ENCODE measurements around the gene TMEM184C.

Gene TMEM184C

DNA sequence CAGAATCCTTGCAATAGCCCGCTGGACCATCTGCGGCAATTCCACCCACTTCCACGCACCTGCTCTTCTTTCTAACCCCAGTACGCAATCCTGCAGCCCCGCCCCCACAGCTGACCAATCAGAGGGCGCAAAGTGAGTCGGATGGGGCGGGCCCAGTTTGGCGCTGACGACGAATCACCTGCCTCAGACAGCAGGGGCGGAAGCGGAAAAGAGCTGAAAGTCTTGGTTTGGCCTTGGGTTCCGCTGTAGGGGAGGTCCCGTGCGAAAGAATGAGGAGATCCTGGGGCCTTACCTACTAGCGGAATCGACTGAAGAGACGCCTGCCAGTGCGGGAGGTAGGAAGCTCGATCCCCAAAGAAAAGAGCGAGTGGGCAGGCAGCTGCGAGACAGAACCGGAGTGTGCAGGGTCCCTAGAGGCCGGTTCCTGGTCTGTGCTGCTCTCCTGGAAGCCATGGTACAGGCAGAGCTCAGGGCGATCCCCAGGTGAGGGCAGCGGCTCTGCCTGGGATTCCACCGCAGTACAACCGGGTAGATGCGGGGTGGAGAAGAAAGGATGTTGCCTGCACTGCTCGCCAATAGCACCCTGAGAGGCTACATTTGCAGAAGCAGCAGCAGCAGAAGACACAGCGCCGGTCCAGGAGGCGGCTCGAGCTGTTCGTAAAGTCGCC lies at the start of gene TMEM184C:
TMEM184C (plus strand) TSS at position 225 of the 668 bp plus-strand sequence. CDS start 560 bp downstream, outside the sequence.
- peak; percentile 99 for DNase-seq

GRCh38 chr4:147570616-147571015 lies 46.6 kb upstream of the TMEM184C start:
- DNase-seq = no peak

- no peak for DNase-seq
Observed at GRCh38 chr4:147571036-147571770, 46.0 kb upstream of the TMEM184C start.

DNA sequence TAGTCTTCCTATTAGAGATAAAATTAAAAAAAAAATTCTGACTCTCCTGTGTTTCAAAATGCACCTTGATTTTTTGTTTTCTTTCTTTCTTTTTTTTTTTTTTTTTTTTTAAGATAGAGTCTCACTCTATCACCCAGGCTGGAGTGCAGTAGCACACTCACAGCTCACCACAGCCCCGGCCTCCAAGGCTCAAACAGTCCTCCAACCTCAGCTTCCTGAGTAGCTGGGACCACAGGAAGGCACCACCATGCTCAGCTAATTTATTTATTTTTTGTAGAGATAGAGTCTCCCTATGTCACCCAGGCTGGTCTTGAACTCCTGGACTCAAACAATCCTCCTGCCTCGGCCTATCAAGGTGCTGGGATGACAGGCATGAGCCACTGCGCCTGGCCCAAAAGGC lies 41.1 kb upstream of the TMEM184C start:
- DNase-seq = no peak

DNA sequence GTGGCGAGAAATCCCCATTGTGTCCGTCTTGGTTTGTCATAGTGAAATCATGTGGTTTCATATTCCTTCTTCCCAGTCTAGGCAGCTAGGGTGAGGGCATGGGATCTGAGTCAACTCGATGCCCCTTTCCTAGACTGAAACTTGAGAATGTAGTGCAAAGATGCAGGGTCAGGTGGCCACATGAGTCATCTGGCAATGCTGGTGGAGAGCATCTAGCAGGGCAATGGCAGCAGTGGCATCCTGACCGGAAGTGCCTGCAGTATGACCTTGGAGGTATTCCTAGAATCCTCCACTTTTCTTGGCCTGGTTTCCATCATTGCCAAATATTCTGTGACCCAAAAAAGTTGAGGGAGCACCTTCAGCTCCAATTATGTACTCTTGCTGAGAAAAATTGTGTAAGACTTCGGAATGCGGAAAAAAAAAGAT lies 39.1 kb upstream of the TMEM184C start:
- no peak for DNase-seq

- no peak for DNase-seq
Observed at GRCh38 chr4:147578593-147578992, 38.6 kb upstream of the TMEM184C start.

DNA sequence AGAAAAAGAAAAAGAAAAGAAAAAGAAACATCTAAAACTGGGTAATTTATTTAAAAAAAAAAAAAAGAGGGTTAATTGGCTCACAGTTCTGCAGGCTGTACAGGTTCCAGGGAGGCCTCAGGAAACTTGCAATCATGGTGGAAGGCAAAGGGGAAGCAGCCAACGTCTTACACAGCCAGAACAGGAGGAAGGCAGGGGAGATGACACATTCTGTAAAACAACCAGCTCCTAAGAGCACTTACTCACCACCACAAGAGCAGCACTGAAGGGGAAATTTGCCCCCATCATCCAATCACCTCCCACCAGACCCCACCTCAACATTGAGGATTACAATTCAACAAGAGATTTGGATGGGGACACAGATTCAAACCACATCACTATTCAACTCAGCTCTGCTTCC lies 36.8 kb upstream of the TMEM184C start:
- DNase-seq = no peak

- peak; percentile 90 for DNase-seq
Observed at GRCh38 chr4:147581606-147582350, 35.4 kb upstream of the TMEM184C start.

GRCh38 chr4:147582386-147583060 lies 34.7 kb upstream of the TMEM184C start:
- peak; percentile 58 for DNase-seq

- DNase-seq = no peak
Observed at GRCh38 chr4:147583876-147584275, 33.3 kb upstream of the TMEM184C start.

- no peak for DNase-seq
Observed at GRCh38 chr4:147586032-147586431, 31.2 kb upstream of the TMEM184C start.

GRCh38 chr4:147586637-147587036 lies 30.6 kb upstream of the TMEM184C start:
- DNase-seq = no peak

- DNase-seq = no peak
Observed at GRCh38 chr4:147587041-147587440, 30.2 kb upstream of the TMEM184C start.

DNA sequence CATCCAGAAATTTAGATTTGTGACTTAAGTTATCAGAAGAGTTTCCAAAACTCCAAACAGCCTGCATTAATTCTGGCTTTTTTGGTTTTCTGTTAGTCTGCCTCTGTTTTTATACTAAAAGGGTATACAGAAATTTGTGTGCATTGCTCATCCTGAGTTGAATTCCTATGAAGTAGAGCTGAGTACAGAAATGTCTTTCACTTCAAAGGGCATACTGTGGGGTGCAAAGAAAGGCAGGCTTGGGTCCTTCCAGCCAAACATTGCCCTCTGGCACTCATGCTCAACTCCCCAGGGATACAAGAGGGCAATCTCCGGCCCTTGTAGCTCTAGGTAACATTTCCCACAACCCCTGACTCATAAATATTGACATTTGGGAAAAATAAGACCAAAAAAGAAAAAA lies 27.6 kb upstream of the TMEM184C start:
- DNase-seq = no peak

DNA sequence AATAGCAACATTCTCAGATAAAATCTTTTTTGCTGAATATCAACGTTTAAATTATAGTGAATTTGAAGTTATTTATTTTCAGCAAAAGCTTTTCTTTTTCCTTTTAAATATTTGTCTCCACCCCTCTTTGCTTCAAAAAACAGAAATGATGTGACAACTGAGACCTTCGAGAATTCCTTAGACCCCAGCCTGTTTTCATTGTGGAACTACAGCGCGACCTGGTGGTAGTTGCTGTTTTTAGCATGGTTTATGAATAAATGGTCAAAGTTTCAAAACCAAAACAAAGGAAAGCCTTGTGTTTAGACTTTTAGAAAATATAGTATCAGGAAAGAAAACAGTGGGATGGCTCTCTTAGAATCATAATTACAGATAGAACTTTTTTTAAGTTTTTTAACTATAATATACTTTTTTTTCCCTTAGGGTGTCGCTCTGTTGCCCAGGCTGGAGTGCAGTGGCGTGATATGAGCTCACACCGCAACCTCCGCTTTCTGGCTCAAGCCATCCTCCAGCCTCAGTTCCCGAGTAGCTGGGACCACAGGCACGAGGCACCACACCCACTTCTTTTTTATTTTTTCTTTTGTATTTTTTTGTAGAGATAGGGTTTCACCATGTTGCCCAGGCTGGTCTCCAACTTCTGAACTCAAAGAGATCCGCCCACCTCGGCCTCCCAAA lies 26.8 kb upstream of the TMEM184C start:
- peak; percentile 86 for DNase-seq

DNA sequence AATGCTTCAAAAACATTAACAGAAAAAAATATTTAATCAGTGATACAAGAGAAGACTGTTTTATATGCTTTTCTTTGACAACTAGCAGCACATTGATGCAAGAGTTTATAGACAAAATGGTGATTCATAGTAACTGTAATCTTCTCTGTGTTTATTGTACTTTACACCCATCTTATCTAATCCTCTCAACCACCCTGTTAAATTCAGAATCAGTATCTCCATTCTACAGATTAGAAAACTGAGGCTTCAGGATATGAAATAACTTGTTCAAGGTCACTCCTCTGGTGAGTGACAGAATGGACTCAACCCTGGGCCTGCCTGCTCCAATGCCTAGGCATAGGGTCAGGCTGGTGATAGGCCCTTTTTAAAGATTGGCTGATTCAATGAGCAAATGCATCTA lies 26.1 kb upstream of the TMEM184C start:
- DNase-seq = no peak

DNA sequence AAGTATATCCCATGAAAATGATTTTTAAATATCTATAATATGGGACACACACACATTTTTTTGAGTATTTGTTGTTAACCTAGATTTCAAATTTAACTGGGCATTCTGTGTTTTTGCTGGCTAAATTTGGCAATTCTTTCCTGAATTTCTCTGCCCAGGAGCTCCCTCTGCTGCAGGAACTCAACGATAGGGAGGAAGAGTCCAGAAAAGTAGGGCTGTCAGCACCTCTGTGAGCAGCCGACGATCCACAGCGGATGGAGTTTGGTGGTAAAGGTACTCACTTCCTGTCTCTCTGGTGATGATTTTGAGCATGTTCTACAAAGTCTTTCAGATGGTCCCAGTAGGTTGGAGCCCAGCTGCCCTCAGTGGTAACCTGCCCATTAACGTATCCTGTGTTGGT lies 23.1 kb upstream of the TMEM184C start:
- DNase-seq = no peak

- DNase-seq = no peak
Observed at GRCh38 chr4:147594578-147594977, 22.6 kb upstream of the TMEM184C start.

GRCh38 chr4:147596377-147596776 lies 20.8 kb upstream of the TMEM184C start:
- DNase-seq = peak; percentile 27

GRCh38 chr4:147596981-147597380 lies 20.2 kb upstream of the TMEM184C start:
- no peak for DNase-seq

DNA sequence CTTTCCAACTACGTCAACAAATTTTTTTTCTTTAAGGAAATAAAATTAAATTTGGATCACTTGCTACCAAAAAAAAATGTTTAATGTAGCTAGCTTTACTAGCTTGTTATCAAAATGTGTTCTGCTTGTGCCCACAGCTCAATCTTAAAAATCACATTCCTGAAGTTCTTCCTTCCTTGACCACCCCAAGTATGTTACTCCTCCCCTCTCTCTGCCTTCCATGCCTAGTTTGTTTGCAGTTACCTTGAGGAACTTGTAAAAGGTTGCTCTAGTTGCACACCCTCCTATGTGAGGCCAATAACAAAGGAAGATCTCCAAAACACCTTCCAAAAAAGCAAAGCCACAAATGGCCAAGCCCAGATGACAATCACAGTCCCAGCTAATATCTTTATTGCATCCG lies 19.6 kb upstream of the TMEM184C start:
- no peak for DNase-seq

- DNase-seq = no peak
Observed at GRCh38 chr4:147599206-147599605, 18.0 kb upstream of the TMEM184C start.

DNA sequence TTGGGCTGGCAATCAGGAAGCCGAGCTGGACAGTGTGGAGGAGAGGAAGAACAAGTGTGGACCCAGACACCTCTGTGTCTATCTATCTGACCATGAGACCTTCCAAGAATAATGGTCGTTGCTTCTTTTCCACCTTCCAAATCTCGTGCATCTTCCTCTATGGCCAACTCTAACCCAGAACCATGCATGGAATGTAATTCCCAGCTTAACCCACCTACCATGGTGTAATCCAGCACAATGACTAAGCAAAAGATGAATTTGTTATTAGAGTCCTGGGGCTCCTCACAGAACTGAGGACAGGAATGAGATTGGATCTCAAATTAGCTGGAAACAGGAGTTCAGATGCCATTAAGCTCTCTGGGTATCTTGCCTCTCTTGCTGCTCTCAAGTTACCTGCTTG lies 17.4 kb upstream of the TMEM184C start:
- DNase-seq = no peak

Data from OCI-M1 (cell line).